Measurements from ENCODE around the gene TUBG1.

GRCh38 chr17:42566883-42567573 lies 42.5 kb upstream of the TUBG1 start, which contains the start of gene MLX:
- TF ChIP-seq SNAI2 (CRISPR knock-in tag; IDR thresholded peaks at IDR 0.05) (no peak), RARB (CRISPR knock-in tag; IDR thresholded peaks at IDR 0.05) (no peak), ZFP3 (CRISPR knock-in tag; IDR thresholded peaks at IDR 0.05) (no peak), ZC3H10 (CRISPR knock-in tag; IDR thresholded peaks at IDR 0.05) (no peak), TOX (CRISPR knock-in tag; IDR thresholded peaks at IDR 0.05; ENCODE audit: borderline replicate concordance) (no peak), TCF4 (CRISPR knock-in tag; IDR thresholded peaks at IDR 0.05; ENCODE audit: borderline replicate concordance) (no peak), POU6F1 (CRISPR knock-in tag; IDR thresholded peaks at IDR 0.05; ENCODE audit: borderline replicate concordance, low read depth) (no peak), OSR1 (CRISPR knock-in tag; IDR thresholded peaks at IDR 0.05) (no peak)

Measured in SK-N-SH treated with all-trans-retinoic acid at 6 μM for 48 hours (cell line).